Measurements from ENCODE around the gene TNNC1. TPM values are rescaled to one million over a fixed set of nuclear protein-coding genes. Genes with fewer than 3 reads are reported as not detected.
A peak's percentile ranks its signal among the peaks of the same experiment; 100 is the strongest.

The TNNC1 gene
- total RNA-seq, 2 experiments from 2014 or later, result 5.3 to 6.6 TPM

DNA sequence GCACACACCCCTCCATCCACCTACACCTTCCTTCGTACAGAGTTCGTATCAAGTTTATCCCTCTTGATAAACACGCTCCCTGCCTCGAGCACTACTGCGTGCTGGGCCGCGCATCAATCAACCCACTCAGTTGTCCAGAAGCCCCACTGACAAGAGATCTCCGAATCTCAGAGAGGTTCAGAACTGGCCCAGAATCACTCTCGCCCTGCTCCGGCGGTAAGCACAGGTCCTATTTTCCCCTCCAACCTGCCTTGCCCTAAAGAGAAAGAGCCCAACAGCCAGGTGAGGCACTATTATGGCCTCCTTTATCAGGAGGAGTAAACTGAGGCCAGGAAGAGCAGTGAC, 1.1 kb upstream of the TNNC1 start:
- intact Hi-C loops (cut with DNase I, micrococcal nuclease), result loop anchor here (2.0 to 5.0 kb wide), 3 partner anchors 42 to 303 kb away; partner anchors contain the start of gene POC1A (in 1 of the 2)
- TF ChIP-seq, protein P1, sequence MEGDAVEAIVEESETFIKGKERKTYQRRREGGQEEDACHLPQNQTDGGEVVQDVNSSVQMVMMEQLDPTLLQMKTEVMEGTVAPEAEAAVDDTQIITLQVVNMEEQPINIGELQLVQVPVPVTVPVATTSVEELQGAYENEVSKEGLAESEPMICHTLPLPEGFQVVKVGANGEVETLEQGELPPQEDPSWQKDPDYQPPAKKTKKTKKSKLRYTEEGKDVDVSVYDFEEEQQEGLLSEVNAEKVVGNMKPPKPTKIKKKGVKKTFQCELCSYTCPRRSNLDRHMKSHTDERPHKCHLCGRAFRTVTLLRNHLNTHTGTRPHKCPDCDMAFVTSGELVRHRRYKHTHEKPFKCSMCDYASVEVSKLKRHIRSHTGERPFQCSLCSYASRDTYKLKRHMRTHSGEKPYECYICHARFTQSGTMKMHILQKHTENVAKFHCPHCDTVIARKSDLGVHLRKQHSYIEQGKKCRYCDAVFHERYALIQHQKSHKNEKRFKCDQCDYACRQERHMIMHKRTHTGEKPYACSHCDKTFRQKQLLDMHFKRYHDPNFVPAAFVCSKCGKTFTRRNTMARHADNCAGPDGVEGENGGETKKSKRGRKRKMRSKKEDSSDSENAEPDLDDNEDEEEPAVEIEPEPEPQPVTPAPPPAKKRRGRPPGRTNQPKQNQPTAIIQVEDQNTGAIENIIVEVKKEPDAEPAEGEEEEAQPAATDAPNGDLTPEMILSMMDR (IDR thresholded peaks at IDR 0.05), result no peak
- Histone ChIP-seq H3K27ac (ENCODE audit: low read depth in 1 of 2, low read length in 2 of 2) (peak overlapping the region; percentile 81 to 85), H3K4me3 (ENCODE audit: low read length) (peak overlapping the region; percentile 97), H3K27me3 (ENCODE audit: control insufficient read depth in 1 of 2, insufficient read depth in 2 of 2, low read length in 2 of 2) (no peaks in the 10 kb centered on the region), H3K9me3 (ENCODE audit: control insufficient read depth in 1 of 2, insufficient read depth in 1 of 2, low read length in 2 of 2) (no peaks in the 10 kb centered on the region), H3K36me3 (ENCODE audit: insufficient read depth, low read length) (peaks cover 18% of the 10 kb centered on the region), H3K4me1 (ENCODE audit: insufficient read depth, low read length) (peaks cover 44% of the 10 kb centered on the region)
- H3K4me3 Mint-ChIP-seq, result peak overlapping the region; percentile 96
- ChIA-PET POLR2A (interaction anchor here (1.0 to 2.0 kb wide), 4 partner anchors 9 to 176 kb away, joined by 3 to 5 read pairs (median 4); no protein-coding TSS in a partner anchor), CTCF (interaction anchor here (1.0 kb wide), 1 partner anchor 10 kb away, joined by 3 read pairs; the partner anchor contains the start of gene SEMA3G)
- no peaks in the 10 kb centered on the region for H3K27me3 Mint-ChIP-seq
- H3K9me3 Mint-ChIP-seq, result no peaks in the 10 kb centered on the region
- peaks cover 43% of the 10 kb centered on the region for H3K4me1 Mint-ChIP-seq (ENCODE audit: low read depth)
- peaks cover 43% of the 10 kb centered on the region for H3K36me3 Mint-ChIP-seq (ENCODE audit: low read depth)
- H3K27ac Mint-ChIP-seq, result peak overlapping the region; percentile 100
- DNase-seq (peak in 1 of 14 experiments; percentile 6), ATAC-seq (ENCODE audit: poor library complexity) (peak; percentile 28)

DNA sequence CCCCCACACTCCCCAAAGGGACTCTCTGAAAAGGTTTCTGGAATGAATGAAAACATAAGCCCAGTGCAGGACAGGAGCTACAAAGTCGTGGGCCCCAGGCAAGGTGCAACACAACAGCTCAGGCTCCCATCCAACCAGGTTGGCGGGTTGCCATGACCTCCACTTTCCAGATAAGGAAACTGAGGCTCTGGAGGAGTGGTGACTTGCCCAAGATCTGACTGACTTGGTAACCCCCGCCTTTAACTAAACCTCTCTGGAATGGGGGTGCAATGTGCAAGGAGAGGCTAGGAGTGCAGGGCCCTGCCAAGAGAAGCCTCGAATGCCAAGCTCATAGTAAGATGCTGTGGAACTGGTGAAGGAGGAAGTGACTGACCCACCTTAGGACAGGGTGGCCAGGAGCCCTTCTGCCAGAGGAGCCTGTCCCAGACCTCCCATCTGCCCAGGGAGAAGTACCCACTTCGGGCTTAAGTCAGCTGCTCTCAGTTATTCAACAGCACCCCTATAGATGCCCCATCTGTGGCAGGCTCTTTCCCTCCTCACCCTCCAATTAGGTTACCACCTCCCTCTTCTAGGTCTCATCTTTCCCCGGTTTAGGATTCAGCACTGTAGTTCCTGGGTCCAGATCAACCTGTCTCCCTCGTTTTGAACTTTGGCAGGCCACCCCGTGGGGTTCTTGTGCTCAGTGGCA, 553 bp upstream of the TNNC1 start:
- H3K4me1 ChIP-seq (ENCODE audit: insufficient read depth, low read length), result peaks cover 44% of the 10 kb centered on the region
- peak overlapping the region; percentile 96 for H3K4me3 Mint-ChIP-seq
- no peak for ATAC-seq (ENCODE audit: poor library complexity)
- peak overlapping the region; percentile 97 for H3K4me3 ChIP-seq (ENCODE audit: low read length)
- ChIA-PET POLR2A (interaction anchor here (1.4 to 2.0 kb wide), 4 partner anchors 8 to 398 kb away, joined by 4 to 5 read pairs (median 4); partner anchors contain the start of gene DUSP7), CTCF (interaction anchor here (1.0 kb wide), 1 partner anchor 9 kb away, joined by 3 read pairs; the partner anchor contains the start of gene SEMA3G)
- H3K4me1 Mint-ChIP-seq (ENCODE audit: low read depth), result peaks cover 43% of the 10 kb centered on the region
- H3K27me3 ChIP-seq (ENCODE audit: control insufficient read depth in 1 of 2, insufficient read depth in 2 of 2, low read length in 2 of 2), result no peaks in the 10 kb centered on the region
- DNase-seq, result peak in 3 of 14 experiments; percentile 5 to 27 (median 10)
- H3K27ac ChIP-seq (ENCODE audit: low read depth in 1 of 2, low read length in 2 of 2), result peak overlapping the region; percentile 81 to 85
- H3K27me3 Mint-ChIP-seq, result no peaks in the 10 kb centered on the region
- peak overlapping the region; percentile 100 for H3K27ac Mint-ChIP-seq
- no peaks in the 10 kb centered on the region for H3K9me3 Mint-ChIP-seq
- H3K36me3 ChIP-seq (ENCODE audit: insufficient read depth, low read length), result peaks cover 16% of the 10 kb centered on the region
- TF ChIP-seq, protein P1 (IDR thresholded peaks at IDR 0.05), result no peak
- intact Hi-C loops (cut with DNase I, micrococcal nuclease), result loop anchor here in 1 of 2 experiments (2.0 kb wide), 1 partner anchor 42 kb away; no protein-coding TSS in a partner anchor
- no peaks in the 10 kb centered on the region for H3K9me3 ChIP-seq (ENCODE audit: control insufficient read depth in 1 of 2, insufficient read depth in 1 of 2, low read length in 2 of 2)
- peaks cover 39% of the 10 kb centered on the region for H3K36me3 Mint-ChIP-seq (ENCODE audit: low read depth)

DNA sequence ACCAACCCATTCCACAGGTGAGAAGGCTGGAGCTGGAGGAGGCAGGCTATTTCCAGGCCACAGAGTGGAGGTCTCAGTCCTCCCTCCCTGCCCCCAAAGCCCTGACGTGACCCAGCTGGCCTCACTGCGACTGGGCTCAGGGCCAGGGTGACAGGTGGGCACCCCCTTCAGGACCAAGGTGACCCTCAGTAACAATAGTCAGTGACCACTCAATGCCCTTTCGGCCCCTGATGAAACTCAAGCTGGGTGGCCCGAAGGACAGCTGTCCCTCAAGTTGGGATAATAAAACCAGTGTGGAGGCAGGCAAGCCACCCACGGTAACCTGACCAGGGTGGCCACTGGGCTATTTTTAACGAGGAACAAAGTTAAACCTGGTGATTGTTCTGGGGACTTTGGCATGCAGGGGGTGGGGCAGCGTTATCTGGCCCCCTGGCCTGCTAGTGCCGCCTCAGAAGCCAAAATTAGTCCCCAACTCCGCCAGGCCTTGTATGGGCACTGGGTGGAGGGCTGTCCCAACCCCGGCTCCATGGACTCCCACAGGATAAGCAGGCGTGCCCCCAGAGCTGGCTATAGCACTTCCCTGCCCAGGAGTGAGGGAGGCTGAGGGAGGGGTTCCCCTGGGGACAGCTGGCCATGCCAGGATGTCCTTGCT, 1.1 kb downstream of the TNNC1 start:
- Mint-ChIP-seq H3K9me3 (no peaks in the 10 kb centered on the region), H3K27me3 (no peaks in the 10 kb centered on the region), H3K4me3 (no peak overlapping the region), H3K4me1 (ENCODE audit: low read depth) (peaks cover 35% of the 10 kb centered on the region), H3K27ac (no peak overlapping the region), H3K36me3 (ENCODE audit: low read depth) (peaks cover 22% of the 10 kb centered on the region)
- POLR2A ChIA-PET, result no interaction called here
- CTCF ChIA-PET, result interaction anchor here (1.1 kb wide), 1 partner anchor 40 kb away, joined by 3 read pairs; no protein-coding TSS in a partner anchor
- no peak overlapping the region for H3K27ac ChIP-seq (ENCODE audit: low read depth in 1 of 2, low read length in 2 of 2)
- H3K27me3 ChIP-seq (ENCODE audit: control insufficient read depth in 1 of 2, insufficient read depth in 2 of 2, low read length in 2 of 2), result no peaks in the 10 kb centered on the region
- ATAC-seq (ENCODE audit: poor library complexity), result no peak
- no peaks in the 10 kb centered on the region for H3K9me3 ChIP-seq (ENCODE audit: control insufficient read depth in 1 of 2, insufficient read depth in 1 of 2, low read length in 2 of 2)
- intact Hi-C loops (cut with DNase I, micrococcal nuclease), result no loop called here
- H3K4me1 ChIP-seq (ENCODE audit: insufficient read depth, low read length), result peaks cover 44% of the 10 kb centered on the region
- TF ChIP-seq, protein P1 (IDR thresholded peaks at IDR 0.05), result no peak
- H3K36me3 ChIP-seq (ENCODE audit: insufficient read depth, low read length), result no peaks in the 10 kb centered on the region
- no peak overlapping the region for H3K4me3 ChIP-seq (ENCODE audit: low read length)
- DNase-seq, result no peak

Measured in CD4-positive, alpha-beta T cell (primary cell).